Measurements from ENCODE around the gene TTK.

- TF ChIP-seq CTCF (conservative IDR thresholded peaks at IDR 0.05; ENCODE audit: low read depth, low read length) (no peak), EZH2 (IDR thresholded peaks at IDR 0.05; ENCODE audit: borderline replicate concordance, low read depth, low read length, poor library complexity, severe bottlenecking) (no peak)
These were observed 2.1 kb downstream of the TTK start for GRCh38 chr6:80006541-80006940.

All from A673 (cell line).